KMS-11 (cell line): ENCODE results near the gene KIF26B.

Experiments
- H2AFZ ChIP-seq: fragments of 200-600 bp; sonication (generic); 2 replicates; pipeline ENCODE4 v1.6.1; 2016; ENCODE audit warnings: antibody characterized with exemption, mixed run types, low read depth
- H3K27ac ChIP-seq: fragments of 200-600 bp; sonication (generic); 2 replicates; pipeline ENCODE4 v1.6.1; 2016; ENCODE audit warnings: mild to moderate bottlenecking, mixed run types
- H3K27me3 ChIP-seq: fragments of 200-600 bp; sonication (generic); 2 replicates; pipeline ENCODE4 v1.6.1; 2017; ENCODE audit warnings: mild to moderate bottlenecking, low read depth, mixed run types, moderate library complexity; ENCODE audit not compliant: insufficient read depth
- H3K36me3 ChIP-seq: fragments of 200-600 bp; sonication (generic); 2 replicates; pipeline ENCODE4 v1.6.1; 2017; ENCODE audit warnings: mild to moderate bottlenecking, mixed run types; ENCODE audit not compliant: insufficient read depth
- H3K4me1 ChIP-seq: fragments of 200-600 bp; sonication (generic); 2 replicates; pipeline ENCODE4 v1.6.1; 2016; ENCODE audit warnings: mild to moderate bottlenecking, low read depth, mixed run types; ENCODE audit not compliant: poor library complexity, severe bottlenecking
- H3K4me2 ChIP-seq: fragments of 200-600 bp; sonication (generic); 2 replicates; pipeline ENCODE4 v1.7.0; 2016; ENCODE audit warnings: mild to moderate bottlenecking, mixed run types
- H3K4me3 ChIP-seq: fragments of 200-600 bp; sonication (generic); IDR thresholded peaks from 2 replicates; pipeline ENCODE4 v1.6.1; 2017; ENCODE audit warnings: low read depth, low read length, mixed read lengths; ENCODE audit not compliant: insufficient read depth
- H3K79me2 ChIP-seq: fragments of 200-600 bp; sonication (generic); 2 replicates; pipeline ENCODE4 v1.6.1; 2016; ENCODE audit warnings: low read depth, mixed run types; ENCODE audit not compliant: insufficient read depth
- H3K9ac ChIP-seq: fragments of 200-600 bp; sonication (generic); 2 replicates; pipeline ENCODE4 v1.6.1; 2016; ENCODE audit warnings: mild to moderate bottlenecking, mixed run types
- H4K20me1 ChIP-seq: fragments of 200-600 bp; sonication (generic); 2 replicates; pipeline ENCODE4 v1.6.1; 2016; ENCODE audit warnings: mild to moderate bottlenecking, mixed run types; ENCODE audit not compliant: insufficient read depth
- TF ChIP-seq, protein P1 (sequence below): fragments of 200-600 bp; sonication (generic); conservative IDR thresholded peaks from 2 replicates; pipeline ENCODE4 v1.6.1; 2017; ENCODE audit warnings: low read depth, mild to moderate bottlenecking, antibody characterized with exemption, low read length, moderate library complexity, mixed read lengths

Gene KIF26B

GRCh38 chr1:245459621-245460020 is 304.8 kb downstream of the KIF26B start:
- no peak overlapping the region for H3K4me3 ChIP-seq
- no peak overlapping the region for H3K4me2 ChIP-seq
- no peak overlapping the region for H3K9ac ChIP-seq
- H3K27me3 ChIP-seq = no peaks in the 10 kb centered on the region
- H3K79me2 ChIP-seq = no peaks in the 10 kb centered on the region
- no peaks in the 10 kb centered on the region for H3K36me3 ChIP-seq
- no peak overlapping the region for H3K27ac ChIP-seq
- no peaks in the 10 kb centered on the region for H4K20me1 ChIP-seq
- TF ChIP-seq, protein P1, sequence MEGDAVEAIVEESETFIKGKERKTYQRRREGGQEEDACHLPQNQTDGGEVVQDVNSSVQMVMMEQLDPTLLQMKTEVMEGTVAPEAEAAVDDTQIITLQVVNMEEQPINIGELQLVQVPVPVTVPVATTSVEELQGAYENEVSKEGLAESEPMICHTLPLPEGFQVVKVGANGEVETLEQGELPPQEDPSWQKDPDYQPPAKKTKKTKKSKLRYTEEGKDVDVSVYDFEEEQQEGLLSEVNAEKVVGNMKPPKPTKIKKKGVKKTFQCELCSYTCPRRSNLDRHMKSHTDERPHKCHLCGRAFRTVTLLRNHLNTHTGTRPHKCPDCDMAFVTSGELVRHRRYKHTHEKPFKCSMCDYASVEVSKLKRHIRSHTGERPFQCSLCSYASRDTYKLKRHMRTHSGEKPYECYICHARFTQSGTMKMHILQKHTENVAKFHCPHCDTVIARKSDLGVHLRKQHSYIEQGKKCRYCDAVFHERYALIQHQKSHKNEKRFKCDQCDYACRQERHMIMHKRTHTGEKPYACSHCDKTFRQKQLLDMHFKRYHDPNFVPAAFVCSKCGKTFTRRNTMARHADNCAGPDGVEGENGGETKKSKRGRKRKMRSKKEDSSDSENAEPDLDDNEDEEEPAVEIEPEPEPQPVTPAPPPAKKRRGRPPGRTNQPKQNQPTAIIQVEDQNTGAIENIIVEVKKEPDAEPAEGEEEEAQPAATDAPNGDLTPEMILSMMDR = no peak
- no peaks in the 10 kb centered on the region for H3K4me1 ChIP-seq
- no peak overlapping the region for H2AFZ ChIP-seq

DNA sequence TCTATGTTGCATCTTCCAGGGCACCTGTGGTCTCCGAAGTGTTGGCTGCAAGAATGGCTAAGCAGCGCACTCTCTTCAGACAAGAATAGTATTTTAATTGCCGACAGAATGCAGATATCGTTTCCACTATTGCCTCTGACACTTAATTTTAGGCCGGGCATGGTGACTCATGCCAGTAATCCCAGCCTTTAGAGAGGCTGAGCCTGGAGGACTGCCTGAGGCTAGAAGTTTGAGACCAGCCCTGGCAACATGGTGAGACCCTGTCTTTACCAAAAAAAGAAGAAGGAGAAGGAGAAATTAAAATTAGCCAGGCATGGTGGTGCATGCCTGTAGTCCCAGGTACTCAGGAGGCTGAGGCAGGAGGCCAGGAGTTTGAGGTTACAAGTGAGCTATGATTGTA is 306.9 kb downstream of the KIF26B start:
- no peak overlapping the region for H2AFZ ChIP-seq
- H3K27ac ChIP-seq = no peak overlapping the region
- H4K20me1 ChIP-seq = no peaks in the 10 kb centered on the region
- H3K4me2 ChIP-seq = no peak overlapping the region
- no peak overlapping the region for H3K4me3 ChIP-seq
- H3K9ac ChIP-seq = no peak overlapping the region
- H3K36me3 ChIP-seq = no peaks in the 10 kb centered on the region
- no peaks in the 10 kb centered on the region for H3K4me1 ChIP-seq
- TF ChIP-seq, protein P1 = no peak
- H3K79me2 ChIP-seq = no peaks in the 10 kb centered on the region
- no peaks in the 10 kb centered on the region for H3K27me3 ChIP-seq

- TF ChIP-seq, protein P1 = no peak
- no peaks in the 10 kb centered on the region for H3K27me3 ChIP-seq
- no peak overlapping the region for H3K9ac ChIP-seq
Measured at GRCh38 chr1:245462161-245462560, 307.4 kb downstream of the KIF26B start.

DNA sequence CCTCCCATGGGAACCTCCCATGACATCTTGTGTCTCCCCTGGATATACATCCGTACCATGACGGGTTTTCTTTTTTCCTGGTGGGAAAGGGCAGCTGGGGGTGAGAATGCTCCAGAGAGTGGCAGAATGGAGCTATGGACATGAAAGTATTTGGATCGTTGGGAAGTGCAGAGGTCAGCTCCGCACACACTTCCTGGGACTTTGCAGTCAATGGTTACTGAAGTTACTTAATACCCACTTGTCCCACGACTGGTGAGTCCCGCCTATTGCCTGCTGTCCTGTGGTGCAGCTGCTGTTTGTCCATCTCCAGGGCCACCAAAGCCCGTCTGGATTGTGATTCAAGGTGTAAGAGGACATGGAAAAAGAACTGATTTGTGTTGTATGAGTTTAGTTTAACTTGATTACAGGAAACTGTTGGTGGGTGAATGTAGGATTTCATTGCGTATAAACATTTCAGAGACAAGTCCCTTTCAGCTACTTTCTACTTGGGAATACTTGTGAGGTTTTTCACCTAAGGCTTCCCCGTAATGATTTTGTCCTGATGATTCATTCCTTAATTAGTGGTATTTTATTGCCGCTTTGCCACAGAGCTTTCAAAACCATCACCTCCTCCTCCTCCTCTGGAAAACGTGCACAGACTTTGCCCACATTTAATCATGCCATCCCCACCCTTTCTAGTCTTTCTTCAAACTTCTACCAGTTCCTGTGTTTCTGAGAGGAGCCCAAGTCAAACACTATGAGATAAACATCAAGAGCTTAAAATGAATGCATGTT is 308.8 kb downstream of the KIF26B start:
- H3K79me2 ChIP-seq = no peaks in the 10 kb centered on the region
- H3K4me2 ChIP-seq = no peak overlapping the region
- no peak overlapping the region for H3K9ac ChIP-seq
- no peak overlapping the region for H3K4me3 ChIP-seq
- H3K27me3 ChIP-seq = no peaks in the 10 kb centered on the region
- no peaks in the 10 kb centered on the region for H3K36me3 ChIP-seq
- H3K27ac ChIP-seq = no peak overlapping the region
- H4K20me1 ChIP-seq = no peaks in the 10 kb centered on the region
- H2AFZ ChIP-seq = no peak overlapping the region
- TF ChIP-seq, protein P1 = no peak
- no peaks in the 10 kb centered on the region for H3K4me1 ChIP-seq

More at GRCh38 chr1:245462161-245462560, 307.4 kb downstream of the KIF26B start:
- H3K4me1 ChIP-seq = no peaks in the 10 kb centered on the region
- no peak overlapping the region for H3K27ac ChIP-seq
- no peak overlapping the region for H3K4me3 ChIP-seq
- H4K20me1 ChIP-seq = no peaks in the 10 kb centered on the region
- no peaks in the 10 kb centered on the region for H3K79me2 ChIP-seq
- no peak overlapping the region for H3K4me2 ChIP-seq
- H3K36me3 ChIP-seq = no peaks in the 10 kb centered on the region
- H2AFZ ChIP-seq = no peak overlapping the region
